IMR-90 (cell line): ENCODE results near the gene ENAH. TPM values are rescaled to one million over a fixed set of nuclear protein-coding genes. Genes with fewer than 3 reads are reported as not detected.
"Not testable (repeated sequence)": the region's sequence is repeated elsewhere in the genome, so short reads cannot be mapped to it uniquely, and the experiment has no call there.

Source experiments
- ATAC-seq: fragments of 200-7000 bp; cut with Tn5 transposase; 2 replicates; pipeline ENCODE4 v1.9.1; 2020; ENCODE audit warnings: low read depth, mild to moderate bottlenecking, moderate library complexity
- BruUV-seq: library from RNA; stranded (reverse); fragments of 400-500 nt; replicated peaks from 2 replicates; lab custom pipeline; 2021; lab: Mats Ljungman, UMichigan
- CTCF ChIA-PET: fragments of 300-600 bp; formaldehyde crosslinking; extraction: SDS; loops from one replicate; lab custom pipeline; 2021; ENCODE audit warnings: antibody characterized with exemption; lab: Yijun Ruan, JAX
- POLR2A ChIA-PET: fragments of 300-600 bp; sonication (Branson Sonifier 250); formaldehyde crosslinking; loops from one replicate; lab custom pipeline; 2022; ENCODE audit warnings: antibody characterized with exemption; ENCODE audit not compliant: unreplicated experiment; lab: Charles Lee
- DNase-seq: peaks from one replicate; pipeline ENCODE4 v3.0.0; 2013
- H2AFZ ChIP-seq: replicated peaks from 2 replicates; pipeline ENCODE3; 2013; ENCODE audit warnings: low read length, mild to moderate bottlenecking; ENCODE audit not compliant: poor library complexity
- H2AK5ac ChIP-seq: 2 replicates; pipeline ENCODE4 v1.6.1; 2013; ENCODE audit warnings: low read depth, low read length, inconsistent platforms
- H2AK9ac ChIP-seq: replicated peaks from 2 replicates; pipeline ENCODE3; 2013; ENCODE audit warnings: mild to moderate bottlenecking, low read depth, low read length, moderate library complexity; ENCODE audit not compliant: poor library complexity
- H2BK120ac ChIP-seq: 2 replicates; pipeline ENCODE4 v1.6.1; 2013; ENCODE audit warnings: low read depth, low read length, inconsistent platforms
- H2BK15ac ChIP-seq: 3 replicates; pipeline ENCODE4 v1.6.1; 2013; ENCODE audit warnings: low read depth, low read length, inconsistent platforms
- H2BK20ac ChIP-seq: 2 replicates; pipeline ENCODE4 v1.6.1; 2013; ENCODE audit warnings: low read depth, mild to moderate bottlenecking, inconsistent platforms, low read length, moderate library complexity
- H2BK5ac ChIP-seq: 2 replicates; pipeline ENCODE4 v1.6.1; 2013; ENCODE audit warnings: mild to moderate bottlenecking, low read depth, low read length, inconsistent platforms; ENCODE audit not compliant: poor library complexity, severe bottlenecking
- H3K14ac ChIP-seq: replicated peaks from 2 replicates; pipeline ENCODE4 v1.6.1; 2013; ENCODE audit warnings: low read depth, low read length, inconsistent platforms
- H3K18ac ChIP-seq: 2 replicates; pipeline ENCODE4 v1.6.1; 2013; ENCODE audit warnings: low read depth, low read length, control low read depth
- H3K23ac ChIP-seq: 2 replicates; pipeline ENCODE4 v1.6.1; 2013; ENCODE audit warnings: low read depth, low read length, inconsistent platforms
- H3K27ac ChIP-seq: 2 replicates; pipeline ENCODE4 v1.5.1; 2013; ENCODE audit warnings: mild to moderate bottlenecking, control low read depth, low read length; ENCODE audit not compliant: insufficient read depth
- H3K27me3 ChIP-seq: 2 replicates; pipeline ENCODE4 v1.6.1; 2013; ENCODE audit warnings: low read length; ENCODE audit not compliant: control insufficient read depth, insufficient read depth
- H3K36me3 ChIP-seq: 2 replicates; pipeline ENCODE4 v1.6.1; 2013; ENCODE audit warnings: low read length, mixed read lengths; ENCODE audit not compliant: control insufficient read depth, insufficient read depth
- H3K4ac ChIP-seq: 2 replicates; pipeline ENCODE4 v1.6.1; 2013; ENCODE audit warnings: low read depth, low read length, inconsistent platforms
- H3K4me1 ChIP-seq: 2 replicates; pipeline ENCODE4 v1.6.1; 2013; ENCODE audit warnings: low read length, mixed read lengths; ENCODE audit not compliant: control insufficient read depth, insufficient read depth
- H3K4me2 ChIP-seq: 2 replicates; pipeline ENCODE4 v1.6.1; 2013; ENCODE audit warnings: low read depth, mild to moderate bottlenecking, control low read depth, low read length, moderate library complexity
- H3K4me3 ChIP-seq: 2 replicates; pipeline ENCODE4 v1.5.1; 2013; ENCODE audit warnings: low read depth, mild to moderate bottlenecking, control low read depth, low read length, moderate library complexity; ENCODE audit not compliant: insufficient read depth
- H3K56ac ChIP-seq: 2 replicates; pipeline ENCODE4 v1.6.1; 2013; ENCODE audit warnings: low read length, inconsistent platforms; ENCODE audit not compliant: insufficient read depth; ENCODE audit errors: extremely low read depth
- H3K79me1 ChIP-seq, 2 experiments: 2 replicates each; pipeline ENCODE4 v1.6.1; 2013; ENCODE audit warnings: low read length in 2 of 2, inconsistent platforms in 1 of 2, low read depth in 1 of 2
- H3K9ac ChIP-seq: 2 replicates; pipeline ENCODE4 v1.6.1; 2013; ENCODE audit warnings: low read depth, low read length, control low read depth
- H3K9me1 ChIP-seq: 2 replicates; pipeline ENCODE4 v1.6.1; 2013; ENCODE audit warnings: low read length, inconsistent platforms; ENCODE audit not compliant: insufficient read depth
- H3K9me3 ChIP-seq: 2 replicates; pipeline ENCODE4 v1.6.1; 2013; ENCODE audit warnings: low read length; ENCODE audit not compliant: control insufficient read depth, insufficient read depth
- H4K20me1 ChIP-seq: 2 replicates; pipeline ENCODE4 v1.6.1; 2013; ENCODE audit warnings: low read length, inconsistent platforms; ENCODE audit not compliant: insufficient read depth
- H4K5ac ChIP-seq: 2 replicates; pipeline ENCODE4 v1.6.1; 2013; ENCODE audit warnings: mild to moderate bottlenecking, low read depth, low read length, control low read depth
- H4K8ac ChIP-seq, 2 experiments: 2 replicates each; pipeline ENCODE4 v1.6.1; 2013; ENCODE audit warnings: low read depth in 2 of 2, low read length in 2 of 2, control low read depth in 1 of 2, inconsistent platforms in 1 of 2
- H4K91ac ChIP-seq: 2 replicates; pipeline ENCODE4 v1.6.1; 2013; ENCODE audit warnings: low read depth, low read length, inconsistent platforms; ENCODE audit not compliant: insufficient read depth
- WGBS, 2 experiments: methylation state at CpG; one replicate each; pipeline versions ENCODE4 v1.1.5 to v1.1.7; 2013; ENCODE audit warnings: missing lambda C conversion rate in 2 of 2; ENCODE audit not compliant: insufficient read length in 1 of 2; ENCODE audit errors: extremely low coverage in 2 of 2; 5-methylcytosine and 5-hydroxymethylcytosine counted together
- dilution Hi-C: fragments of 300-500 bp; cut with HindIII; formaldehyde crosslinking; loops from one replicate; pipeline ENCODE4 v1.14.3; 2018; ENCODE audit warnings: low sequenced_read_pairs; ENCODE audit not compliant: unreplicated experiment
- in situ Hi-C: fragments of 300-500 bp; cut with MboI; formaldehyde crosslinking; loops from 3 replicates; pipeline ENCODE4 v1.14.3; 2019; ENCODE audit warnings: low sequenced_read_pairs, inconsistent platforms, mixed read lengths
- intact Hi-C: fragments of 100-400 bp; cut with micrococcal nuclease; formaldehyde crosslinking; loops from 2 replicates; pipeline ENCODE4 v1.10.0; 2022
- polyA plus RNA-seq, 3 experiments: library from polyadenylated mRNA; depleted of rRNA; stranded (reverse); fragments of >200 nt; gene quantifications; 2 replicates each; pipeline ENCODE4 v1.2.3, GENCODE V29; 2012; ENCODE audit warnings: low replicate concordance in 1 of 3
- total RNA-seq: library from RNA; depleted of rRNA; stranded (reverse); fragments of >200 nt; gene quantifications from 2 replicates; pipeline ENCODE4 v1.2.3, GENCODE V29; 2012

The ENAH gene
- total and polyA plus RNA-seq, 2 of the 4 experiments (the other 2 are of a cell fraction), result 61.3 to 86.9 TPM

GRCh38 chr1:225632836-225633235 is 20.1 kb downstream of the ENAH start:
- H3K18ac ChIP-seq, H3K4me1 ChIP-seq, H4K91ac ChIP-seq, H3K27ac ChIP-seq, H3K27me3 ChIP-seq, H3K9me1 ChIP-seq, DNase-seq, H4K8ac ChIP-seq, ATAC-seq, H3K4me3 ChIP-seq, H3K23ac ChIP-seq, H3K9ac ChIP-seq, H2AK5ac ChIP-seq, H4K5ac ChIP-seq, H3K4me2 ChIP-seq, H3K56ac ChIP-seq, H2BK120ac ChIP-seq, H2AK9ac ChIP-seq, in situ Hi-C loops, intact Hi-C loops, H2BK5ac ChIP-seq, H2AFZ ChIP-seq, H3K36me3 ChIP-seq, H3K9me3 ChIP-seq, H2BK20ac ChIP-seq, H3K14ac ChIP-seq, POLR2A ChIA-PET, BruUV-seq, H2BK15ac ChIP-seq, H3K4ac ChIP-seq, dilution Hi-C loops: not testable (repeated sequence)
- H3K79me1 ChIP-seq, result peaks cover 19 to 64% of the 10 kb centered on the region in 2 experiments
- CTCF ChIA-PET, result interaction anchor here (0.7 to 1.5 kb wide), 2 partner anchors 9 to 25 kb away, joined by 4 read pairs; no protein-coding TSS in a partner anchor
- no CpG with 5 or more reads among the region's 4 CpGs for WGBS, 2 experiments
- H4K20me1 ChIP-seq, result peaks cover 65% of the 10 kb centered on the region
